NT2/D1 (cell line): ENCODE data around the gene SLC49A3.

Experiments used
- SUZ12 ChIP-seq: IDR thresholded peaks from 2 replicates; pipeline ENCODE4 v1.6.1; 2011; ENCODE audit not compliant: insufficient read length, insufficient read depth; ENCODE audit errors: extremely low read depth
- YY1 ChIP-seq: IDR thresholded peaks from 2 replicates; pipeline ENCODE4 v1.6.1; 2011; ENCODE audit not compliant: insufficient read length, insufficient read depth
- ZNF274 ChIP-seq: IDR thresholded peaks from 2 replicates; pipeline ENCODE4 v1.6.1; 2011; ENCODE audit warnings: mild to moderate bottlenecking, low read depth, low read length

- TF ChIP-seq SUZ12 (no peak), ZNF274 (no peak), YY1 (no peak)
Measured at GRCh38 chr4:651884-652642, 36.9 kb downstream of the SLC49A3 start.
